Keratinocyte (primary cell): ENCODE measurements around the gene OTUD7B. TPM values are rescaled to one million over a fixed set of nuclear protein-coding genes. Genes with fewer than 3 reads are reported as not detected.

Experiments used
- DNase-seq: peaks from one replicate; pipeline ENCODE4 v3.0.0-alpha.2; 2011; ENCODE audit warnings: low read depth, missing footprints, low spot score
- FAIRE-seq: peaks from 2 replicates; lab custom pipeline; 2011; peaks lifted over from hg19 to GRCh38; lab: Jason Lieb, UNC
- H2AFZ ChIP-seq: 2 replicates; pipeline ENCODE4 v1.6.0; 2012; ENCODE audit warnings: low read length, control low read depth, inconsistent platforms; ENCODE audit not compliant: control insufficient read depth
- H3K27ac ChIP-seq: 2 replicates; pipeline ENCODE4 v1.5.1; 2011; ENCODE audit warnings: low read length; ENCODE audit not compliant: control insufficient read depth, insufficient read depth
- H3K27me3 ChIP-seq: 3 replicates; pipeline ENCODE4 v1.6.0; 2011; ENCODE audit warnings: low read length; ENCODE audit not compliant: control insufficient read depth, insufficient read depth; ENCODE audit errors: extremely low read depth
- H3K36me3 ChIP-seq, 2 experiments: 2 replicates in 1 of 2; 3 replicates in 1 of 2; pipeline ENCODE4 v1.5.1; 2011; ENCODE audit warnings: low read length in 2 of 2, mild to moderate bottlenecking in 1 of 2; ENCODE audit not compliant: control insufficient read depth in 2 of 2, insufficient read depth in 2 of 2; ENCODE audit errors: extremely low read depth in 1 of 2
- H3K4me1 ChIP-seq: 3 replicates; pipeline ENCODE4 v1.5.1; 2011; ENCODE audit warnings: low read length; ENCODE audit not compliant: control insufficient read depth, insufficient read depth; ENCODE audit errors: extremely low read depth
- H3K4me2 ChIP-seq: 3 replicates; pipeline ENCODE4 v1.6.0; 2011; ENCODE audit warnings: low read depth, low read length; ENCODE audit not compliant: control insufficient read depth, insufficient read depth; ENCODE audit errors: extremely low read depth
- H3K4me3 ChIP-seq, 3 experiments: fragments of 200-600 bp in 1 of 3; sonication (generic) in 1 of 3; 2 replicates in 2 of 3; 3 replicates in 1 of 3; pipeline ENCODE4 v1.5.1; 2011 to 2016; ENCODE audit warnings: low read length in 3 of 3, mild to moderate bottlenecking in 3 of 3, control low read depth in 2 of 3, inconsistent platforms in 1 of 3, low read depth in 1 of 3, mixed read lengths in 1 of 3, mixed run types in 1 of 3, moderate library complexity in 1 of 3; ENCODE audit not compliant: control insufficient read depth in 2 of 3, insufficient read depth in 2 of 3; ENCODE audit errors: extremely low read depth in 1 of 3
- H3K79me2 ChIP-seq: 2 replicates; pipeline ENCODE4 v1.6.0; 2012; ENCODE audit warnings: low read length; ENCODE audit not compliant: control insufficient read depth, insufficient read depth
- H3K9ac ChIP-seq: 3 replicates; pipeline ENCODE4 v1.6.0; 2011; ENCODE audit warnings: low read length; ENCODE audit not compliant: control insufficient read depth, insufficient read depth; ENCODE audit errors: extremely low read depth
- H3K9me1 ChIP-seq: 3 replicates; pipeline ENCODE4 v1.6.0; 2011; ENCODE audit warnings: low read length; ENCODE audit not compliant: control insufficient read depth, insufficient read depth; ENCODE audit errors: extremely low read depth
- H3K9me3 ChIP-seq: 2 replicates; pipeline ENCODE4 v1.5.1; 2012; ENCODE audit warnings: low read depth, low read length; ENCODE audit not compliant: control insufficient read depth
- H4K20me1 ChIP-seq: 3 replicates; pipeline ENCODE4 v1.6.0; 2011; ENCODE audit warnings: low read length; ENCODE audit not compliant: control insufficient read depth, insufficient read depth; ENCODE audit errors: extremely low read depth
- EZH2 ChIP-seq: IDR thresholded peaks from one replicate; pipeline ENCODE4 v1.6.1; 2012; ENCODE audit warnings: inconsistent platforms, mild to moderate bottlenecking, low read length, moderate library complexity
- dilution Hi-C: fragments of 300-500 bp; cut with MboI; formaldehyde crosslinking; loops from one replicate; pipeline ENCODE4 v1.7.0; 2020; ENCODE audit warnings: low sequenced_read_pairs; ENCODE audit not compliant: extremely low pct_ligation_motif_present
- polyA plus RNA-seq, 5 experiments: library from polyadenylated mRNA; depleted of rRNA in 3 of 5; stranded (reverse) in 3 of 5; stranded (forward) in 1 of 5; unstranded in 1 of 5; fragments of >200 nt; gene quantifications; 1 replicate in 1 of 5; 2 replicates in 3 of 5; 3 replicates in 1 of 5; pipeline versions ENCODE4 v1.2.1 to v1.2.3, GENCODE V29; 2011 to 2012; ENCODE audit warnings: missing spikeins in 2 of 5, low read depth in 1 of 5, low replicate concordance in 1 of 5
- TF ChIP-seq, protein P1 (sequence below), 3 experiments: IDR thresholded peaks in 1 of 3; conservative IDR thresholded peaks in 1 of 3; optimal IDR thresholded peaks in 1 of 3; 2 replicates in 2 of 3; 3 replicates in 1 of 3; pipeline versions ENCODE3 to v1.5.1; 2011; ENCODE audit warnings: low read length in 3 of 3, mild to moderate bottlenecking in 3 of 3, moderate library complexity in 2 of 3, control low read depth in 1 of 3, inconsistent platforms in 1 of 3; ENCODE audit not compliant: insufficient read depth in 2 of 3; ENCODE audit errors: extremely low read depth in 1 of 3

The OTUD7B gene
- polyA plus RNA-seq, 1 donor (not counting 4 experiments of a cell fraction or from before 2014, with no cell fraction given): 8.7 TPM

DNA sequence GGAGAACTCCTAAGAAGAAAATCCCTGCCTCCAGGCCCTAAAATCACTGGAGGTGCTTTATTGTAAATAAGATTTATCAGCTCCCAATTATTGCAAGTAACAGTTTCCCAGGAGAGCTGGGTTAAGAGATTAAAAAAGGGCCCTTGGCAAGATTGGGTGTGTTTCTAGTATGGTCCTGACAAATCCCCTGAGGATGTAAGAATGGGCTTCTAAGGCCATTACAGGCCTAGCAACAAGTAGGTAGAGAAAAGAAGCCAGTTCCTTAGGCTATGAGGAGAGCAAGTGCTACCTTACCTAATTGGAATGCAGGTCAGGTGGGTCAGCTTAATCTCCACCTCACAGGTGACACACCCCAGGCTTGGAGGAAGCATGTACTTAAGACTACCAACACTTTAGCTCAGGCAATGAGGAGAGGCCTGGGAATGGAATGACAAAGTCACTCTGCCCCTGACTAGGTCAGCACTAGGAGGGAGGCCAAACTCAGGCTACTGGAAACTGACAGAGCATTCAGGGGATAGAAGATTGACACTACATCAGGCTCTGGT is 6.8 kb upstream of the OTUD7B start:
- H3K79me2 ChIP-seq: no peaks in the 10 kb centered on the region
- dilution Hi-C loops: no loop called here
- no peak overlapping the region for H2AFZ ChIP-seq
- FAIRE-seq (no peak), DNase-seq (no peak)
- no peaks in the 10 kb centered on the region for H4K20me1 ChIP-seq
- H3K4me2 ChIP-seq: no peak overlapping the region
- no peaks in the 10 kb centered on the region for H3K36me3 ChIP-seq
- H3K9me3 ChIP-seq: no peaks in the 10 kb centered on the region
- peaks cover 20% of the 10 kb centered on the region for H3K4me1 ChIP-seq
- TF ChIP-seq, protein P1, sequence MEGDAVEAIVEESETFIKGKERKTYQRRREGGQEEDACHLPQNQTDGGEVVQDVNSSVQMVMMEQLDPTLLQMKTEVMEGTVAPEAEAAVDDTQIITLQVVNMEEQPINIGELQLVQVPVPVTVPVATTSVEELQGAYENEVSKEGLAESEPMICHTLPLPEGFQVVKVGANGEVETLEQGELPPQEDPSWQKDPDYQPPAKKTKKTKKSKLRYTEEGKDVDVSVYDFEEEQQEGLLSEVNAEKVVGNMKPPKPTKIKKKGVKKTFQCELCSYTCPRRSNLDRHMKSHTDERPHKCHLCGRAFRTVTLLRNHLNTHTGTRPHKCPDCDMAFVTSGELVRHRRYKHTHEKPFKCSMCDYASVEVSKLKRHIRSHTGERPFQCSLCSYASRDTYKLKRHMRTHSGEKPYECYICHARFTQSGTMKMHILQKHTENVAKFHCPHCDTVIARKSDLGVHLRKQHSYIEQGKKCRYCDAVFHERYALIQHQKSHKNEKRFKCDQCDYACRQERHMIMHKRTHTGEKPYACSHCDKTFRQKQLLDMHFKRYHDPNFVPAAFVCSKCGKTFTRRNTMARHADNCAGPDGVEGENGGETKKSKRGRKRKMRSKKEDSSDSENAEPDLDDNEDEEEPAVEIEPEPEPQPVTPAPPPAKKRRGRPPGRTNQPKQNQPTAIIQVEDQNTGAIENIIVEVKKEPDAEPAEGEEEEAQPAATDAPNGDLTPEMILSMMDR (optimal IDR thresholded peaks at IDR 0.05 in 1 of 3, IDR thresholded peaks at IDR 0.05 in 1 of 3, conservative IDR thresholded peaks at IDR 0.05 in 1 of 3; ENCODE audit: extremely low read depth in 1 of 3, insufficient read depth in 2 of 3, low read length in 3 of 3): no peak
- TF ChIP-seq EZH2: no peak
- no peaks in the 10 kb centered on the region for H3K27me3 ChIP-seq
- H3K27ac ChIP-seq: no peak overlapping the region
- no peaks in the 10 kb centered on the region for H3K9me1 ChIP-seq
- no peak overlapping the region for H3K9ac ChIP-seq
- H3K4me3 ChIP-seq: no peak overlapping the region

DNA sequence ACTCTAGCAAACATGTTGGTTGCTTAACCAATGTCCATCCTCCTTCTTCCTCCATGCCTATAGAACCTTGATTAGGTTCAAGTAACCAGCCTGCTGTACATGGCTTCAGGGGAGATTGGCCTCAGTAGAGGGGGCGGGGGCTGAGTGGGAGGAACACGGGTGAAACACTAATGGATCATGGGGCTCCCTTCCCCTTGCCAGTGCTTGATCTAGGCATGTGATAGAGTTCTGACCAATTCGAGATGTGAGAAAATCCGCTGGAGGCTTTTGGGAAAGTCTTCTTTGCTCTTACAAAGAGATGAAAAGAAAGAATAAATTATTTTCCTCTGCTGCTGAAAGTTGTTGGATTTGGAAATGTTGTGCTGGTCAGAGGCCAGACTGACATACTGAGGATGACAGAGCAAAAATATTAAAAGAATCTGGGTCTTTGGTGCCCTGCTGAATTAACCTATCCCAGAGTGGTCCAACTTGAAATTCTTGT is 5.2 kb upstream of the OTUD7B start:
- no peaks in the 10 kb centered on the region for H3K36me3 ChIP-seq
- no peak overlapping the region for H3K4me2 ChIP-seq
- dilution Hi-C loops: no loop called here
- H2AFZ ChIP-seq: no peak overlapping the region
- DNase-seq (no peak), FAIRE-seq (no peak)
- H3K79me2 ChIP-seq: no peaks in the 10 kb centered on the region
- no peak for TF ChIP-seq EZH2
- TF ChIP-seq, protein P1 (optimal IDR thresholded peaks at IDR 0.05 in 1 of 3, IDR thresholded peaks at IDR 0.05 in 1 of 3, conservative IDR thresholded peaks at IDR 0.05 in 1 of 3; ENCODE audit: extremely low read depth in 1 of 3, insufficient read depth in 2 of 3, low read length in 3 of 3): no peak
- no peaks in the 10 kb centered on the region for H3K9me3 ChIP-seq
- no peak overlapping the region for H3K4me3 ChIP-seq
- H3K9ac ChIP-seq: no peak overlapping the region
- H4K20me1 ChIP-seq: no peaks in the 10 kb centered on the region
- peaks cover 9% of the 10 kb centered on the region for H3K4me1 ChIP-seq
- no peaks in the 10 kb centered on the region for H3K9me1 ChIP-seq
- no peak overlapping the region for H3K27ac ChIP-seq
- H3K27me3 ChIP-seq: no peaks in the 10 kb centered on the region
